ENCODE data around the gene HYAL3. TPM values are rescaled to one million over a fixed set of nuclear protein-coding genes. Genes with fewer than 3 reads are reported as not detected.
"Not testable (repeated sequence)": the region's sequence is repeated elsewhere in the genome, so short reads cannot be mapped to it uniquely, and the experiment has no call there.

Gene HYAL3
- total RNA-seq, 1 donor from 2014 or later: 8.1 TPM

- H3K4me3 ChIP-seq: no peak overlapping the region
- TF ChIP-seq POLR2AphosphoS5 (IDR thresholded peaks at IDR 0.05; ENCODE audit: insufficient read depth in 1 of 2, low read depth in 1 of 2) (no peak), POLR2A (IDR thresholded peaks at IDR 0.05) (no peak)
- TF ChIP-seq, protein P1, sequence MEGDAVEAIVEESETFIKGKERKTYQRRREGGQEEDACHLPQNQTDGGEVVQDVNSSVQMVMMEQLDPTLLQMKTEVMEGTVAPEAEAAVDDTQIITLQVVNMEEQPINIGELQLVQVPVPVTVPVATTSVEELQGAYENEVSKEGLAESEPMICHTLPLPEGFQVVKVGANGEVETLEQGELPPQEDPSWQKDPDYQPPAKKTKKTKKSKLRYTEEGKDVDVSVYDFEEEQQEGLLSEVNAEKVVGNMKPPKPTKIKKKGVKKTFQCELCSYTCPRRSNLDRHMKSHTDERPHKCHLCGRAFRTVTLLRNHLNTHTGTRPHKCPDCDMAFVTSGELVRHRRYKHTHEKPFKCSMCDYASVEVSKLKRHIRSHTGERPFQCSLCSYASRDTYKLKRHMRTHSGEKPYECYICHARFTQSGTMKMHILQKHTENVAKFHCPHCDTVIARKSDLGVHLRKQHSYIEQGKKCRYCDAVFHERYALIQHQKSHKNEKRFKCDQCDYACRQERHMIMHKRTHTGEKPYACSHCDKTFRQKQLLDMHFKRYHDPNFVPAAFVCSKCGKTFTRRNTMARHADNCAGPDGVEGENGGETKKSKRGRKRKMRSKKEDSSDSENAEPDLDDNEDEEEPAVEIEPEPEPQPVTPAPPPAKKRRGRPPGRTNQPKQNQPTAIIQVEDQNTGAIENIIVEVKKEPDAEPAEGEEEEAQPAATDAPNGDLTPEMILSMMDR (IDR thresholded peaks at IDR 0.05): no peak
- H3K4me1 ChIP-seq: peaks cover 27% of the 10 kb centered on the region
- no peaks in the 10 kb centered on the region for H3K27me3 ChIP-seq
- peaks cover 0 to 41% of the 10 kb centered on the region in 2 donors for H3K36me3 ChIP-seq
- intact Hi-C loops (cut with DNase I): no loop called here
- no peak overlapping the region for H3K27ac ChIP-seq
- no peak for DNase-seq (ENCODE audit: extremely low spot score in 2 of 2)
- H3K9me3 ChIP-seq: no peaks in the 10 kb centered on the region
Measured at GRCh38 chr3:50288387-50289007, 10.7 kb downstream of the HYAL3 start.

DNA sequence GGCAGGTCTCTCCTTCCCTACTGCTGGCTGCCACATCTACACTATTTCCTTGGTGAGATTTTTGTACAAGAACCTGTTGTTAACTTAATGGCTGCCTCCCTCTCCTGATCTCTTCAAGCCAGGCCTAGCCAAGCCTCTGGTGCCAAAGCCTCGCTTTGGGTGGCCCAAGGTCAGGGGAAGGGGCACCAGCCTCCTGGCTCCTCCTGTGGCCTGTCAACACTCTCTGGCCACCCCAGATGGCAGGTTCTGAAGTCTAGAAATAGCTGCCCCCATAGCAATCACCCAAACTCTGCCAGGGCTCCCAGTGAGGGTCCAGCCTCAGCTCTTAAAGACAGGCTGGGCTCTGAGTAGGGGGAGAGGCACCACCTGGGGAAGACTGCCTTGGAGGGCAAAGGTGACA is 11.9 kb downstream of the HYAL3 start:
- TF ChIP-seq POLR2A (IDR thresholded peaks at IDR 0.05) (no peak), POLR2AphosphoS5 (IDR thresholded peaks at IDR 0.05; ENCODE audit: insufficient read depth in 1 of 2, low read depth in 1 of 2) (no peak)
- TF ChIP-seq, protein P1 (IDR thresholded peaks at IDR 0.05): no peak
- peaks cover 17% of the 10 kb centered on the region for H3K4me1 ChIP-seq
- H3K27me3 ChIP-seq: no peaks in the 10 kb centered on the region
- H3K36me3 ChIP-seq: peaks cover 0 to 41% of the 10 kb centered on the region in 2 donors
- no peak for DNase-seq (ENCODE audit: extremely low spot score in 2 of 2)
- H3K9me3 ChIP-seq: no peaks in the 10 kb centered on the region
- no peak overlapping the region for H3K4me3 ChIP-seq
- intact Hi-C loops (cut with DNase I): no loop called here
- no peak overlapping the region for H3K27ac ChIP-seq

- intact Hi-C loops (cut with DNase I): no loop called here
Measured at GRCh38 chr3:50286322-50287227, 12.6 kb downstream of the HYAL3 start.

GRCh38 chr3:50284121-50284520 is 15.1 kb downstream of the HYAL3 start:
- H3K27me3 ChIP-seq; H3K4me1 ChIP-seq; intact Hi-C loops (cut with DNase I); DNase-seq (ENCODE audit: extremely low spot score in 2 of 2); H3K27ac ChIP-seq; H3K4me3 ChIP-seq; H3K9me3 ChIP-seq: not testable (repeated sequence)
- peaks cover 0 to 28% of the 10 kb centered on the region in 2 donors for H3K36me3 ChIP-seq

More at GRCh38 chr3:50286322-50287227, 12.6 kb downstream of the HYAL3 start:
- Histone ChIP-seq H3K9me3 (no peaks in the 10 kb centered on the region), H3K4me1 (peaks cover 14% of the 10 kb centered on the region), H3K27me3 (no peaks in the 10 kb centered on the region), H3K27ac (no peak overlapping the region), H3K36me3 (peaks cover 0 to 41% of the 10 kb centered on the region in 2 donors), H3K4me3 (no peak overlapping the region)
- DNase-seq (ENCODE audit: extremely low spot score in 2 of 2): no peak
- TF ChIP-seq POLR2A (IDR thresholded peaks at IDR 0.05): no peak
- TF ChIP-seq POLR2AphosphoS5 (IDR thresholded peaks at IDR 0.05; ENCODE audit: insufficient read depth in 1 of 2, low read depth in 1 of 2): no peak
- TF ChIP-seq, protein P1 (IDR thresholded peaks at IDR 0.05): no peak

GRCh38 chr3:50279255-50280016 is 19.8 kb downstream of the HYAL3 start:
- Histone ChIP-seq H3K9me3 (no peaks in the 10 kb centered on the region), H3K27ac (no peak overlapping the region)

More at GRCh38 chr3:50279255-50280016, 19.8 kb downstream of the HYAL3 start:
- no peak for TF ChIP-seq POLR2AphosphoS5 (IDR thresholded peaks at IDR 0.05; ENCODE audit: insufficient read depth in 1 of 2, low read depth in 1 of 2)
- TF ChIP-seq, protein P1 (IDR thresholded peaks at IDR 0.05): no peak
- no peak for TF ChIP-seq POLR2A (IDR thresholded peaks at IDR 0.05)
- H3K36me3 ChIP-seq: no peaks in the 10 kb centered on the region
- no peaks in the 10 kb centered on the region for H3K27me3 ChIP-seq
- no peak for DNase-seq (ENCODE audit: extremely low spot score in 2 of 2)
- peaks cover 4% of the 10 kb centered on the region for H3K4me1 ChIP-seq
- intact Hi-C loops (cut with DNase I): loop anchor here (10.0 kb wide), 1 partner anchor 155 kb away; no protein-coding TSS in a partner anchor
- no peak overlapping the region for H3K4me3 ChIP-seq

Measured in vagina (tissue), 2 donors.